Transverse colon (tissue), 4 donors: ENCODE results near the gene LRRC3.

Source experiments
- CTCF ChIP-seq, 5 experiments: fragments of 200-600 bp in 3 of 5; fragments of 450-650 bp in 2 of 5; sonication (generic) in 3 of 5; IDR thresholded peaks; 1 replicate in 2 of 5; 2 replicates in 3 of 5; pipeline ENCODE4 v1.5.1; 2016 to 2017; ENCODE audit warnings: antibody characterized with exemption in 5 of 5, inconsistent platforms in 3 of 5, mild to moderate bottlenecking in 2 of 5, moderate library complexity in 1 of 5
- POLR2AphosphoS5 ChIP-seq, 3 donors: sonication (generic); formaldehyde crosslinking; IDR thresholded peaks; one replicate each; pipeline ENCODE4 v1.6.1; 2016; ENCODE audit warnings: antibody characterized with exemption in 3 of 3

- TF ChIP-seq CTCF (IDR thresholded peaks at IDR 0.05) (no peak), POLR2AphosphoS5 (IDR thresholded peaks at IDR 0.05) (no peak)
Observed at GRCh38 chr21:44482581-44483287, 27.4 kb downstream of the LRRC3 start.
